HUES48 (cell line): ENCODE measurements around the gene GRM3.

Experiments used
- H3K27ac ChIP-seq: one replicate; pipeline ENCODE4 v1.7.0; 2013; ENCODE audit warnings: low read depth, low read length, inconsistent platforms
- H3K27me3 ChIP-seq: 2 replicates; pipeline ENCODE4 v1.6.1; 2013; ENCODE audit warnings: mild to moderate bottlenecking, low read length; ENCODE audit not compliant: control insufficient read depth, insufficient read depth
- H3K36me3 ChIP-seq: 2 replicates; pipeline ENCODE4 v1.6.1; 2013; ENCODE audit warnings: low read length; ENCODE audit not compliant: control insufficient read depth, insufficient read depth
- H3K4me1 ChIP-seq: 2 replicates; pipeline ENCODE4 v1.6.1; 2013; ENCODE audit warnings: mild to moderate bottlenecking, low read length; ENCODE audit not compliant: control insufficient read depth, insufficient read depth
- H3K4me3 ChIP-seq: 2 replicates; pipeline ENCODE4 v1.5.1; 2013; ENCODE audit warnings: mild to moderate bottlenecking, low read depth, low read length
- H3K9ac ChIP-seq: 2 replicates; pipeline ENCODE4 v1.6.1; 2013; ENCODE audit warnings: mild to moderate bottlenecking, low read depth, low read length, moderate library complexity
- H3K9me3 ChIP-seq: 2 replicates; pipeline ENCODE4 v1.6.1; 2013; ENCODE audit warnings: low read length; ENCODE audit not compliant: control insufficient read depth, insufficient read depth

GRM3 gene

GRCh38 chr7:86837235-86837634 is 193.5 kb downstream of the GRM3 start:
- Histone ChIP-seq H3K27me3 (no peaks in the 10 kb centered on the region), H3K27ac (no peak overlapping the region), H3K9ac (no peak overlapping the region), H3K4me1 (peaks cover 4% of the 10 kb centered on the region; the same call in 1 of the 2 replicates), H3K4me3 (no peak overlapping the region), H3K9me3 (no peaks in the 10 kb centered on the region), H3K36me3 (no peaks in the 10 kb centered on the region)

DNA sequence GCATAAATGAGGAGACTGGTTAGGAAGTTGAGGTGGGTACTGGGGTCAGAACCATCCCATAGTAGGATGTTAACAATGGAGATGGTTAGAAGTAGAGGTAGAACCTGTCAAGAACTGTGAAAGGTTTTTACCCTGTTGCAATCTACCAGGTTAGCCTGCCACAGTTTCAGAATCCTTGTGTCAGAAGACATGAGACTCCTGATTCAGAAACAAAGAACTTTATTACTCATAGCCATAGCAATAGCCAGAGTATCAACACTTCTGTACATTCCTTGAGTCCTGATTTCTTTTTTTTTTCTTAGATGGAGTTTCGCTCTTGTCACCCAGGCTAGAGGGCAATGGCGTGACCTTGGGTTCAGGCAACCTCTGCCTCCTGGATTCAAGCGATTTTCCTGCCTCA is 200.9 kb downstream of the GRM3 start:
- H3K27ac ChIP-seq, result no peak overlapping the region
- no peak overlapping the region for H3K4me3 ChIP-seq
- H3K4me1 ChIP-seq, result peaks cover 4% of the 10 kb centered on the region; the same call in 1 of the 2 replicates
- no peaks in the 10 kb centered on the region for H3K9me3 ChIP-seq
- no peaks in the 10 kb centered on the region for H3K36me3 ChIP-seq
- no peak overlapping the region for H3K9ac ChIP-seq
- no peaks in the 10 kb centered on the region for H3K27me3 ChIP-seq

DNA sequence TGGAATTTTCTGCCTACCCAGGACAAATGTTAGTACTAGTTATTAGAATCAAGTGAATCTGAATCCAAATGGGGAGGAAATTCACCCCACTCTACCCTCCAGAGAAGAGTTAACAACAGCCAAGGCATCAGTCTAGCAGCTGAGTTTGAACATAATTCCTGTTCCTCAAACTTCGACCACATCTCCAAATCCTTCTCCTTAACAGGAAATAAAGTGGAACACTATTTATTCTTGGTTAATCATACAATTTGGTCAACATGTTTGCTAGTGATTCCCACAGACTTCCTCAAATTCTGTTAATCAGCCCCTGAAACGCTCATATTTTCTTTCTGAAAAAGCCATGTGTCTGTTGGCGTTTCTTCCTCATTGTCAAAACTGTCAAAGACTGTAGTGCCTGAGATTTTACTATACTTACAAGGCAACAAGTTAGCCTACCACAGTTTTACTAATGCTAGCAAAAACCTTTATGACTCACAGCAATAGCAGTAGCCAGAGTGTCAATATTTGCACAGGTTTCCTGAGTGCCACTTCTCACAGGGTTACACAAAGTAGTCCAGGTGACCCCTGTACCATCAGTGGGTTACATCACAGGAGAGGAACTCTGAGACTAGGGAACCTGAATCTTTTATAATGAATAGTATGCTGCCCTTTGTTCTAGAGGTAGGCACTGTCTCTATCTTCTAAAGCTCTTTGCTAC is 202.9 kb downstream of the GRM3 start:
- Histone ChIP-seq H3K4me1 (0 out of 2 replicates have a peak, but pooled peaks cover 1% of the 10 kb centered on the region), H3K36me3 (no peaks in the 10 kb centered on the region), H3K27me3 (no peaks in the 10 kb centered on the region), H3K4me3 (no peak overlapping the region), H3K9me3 (no peaks in the 10 kb centered on the region), H3K27ac (peak overlapping the region; percentile 51), H3K9ac (no peak overlapping the region)

GRCh38 chr7:86848226-86848625 is 204.5 kb downstream of the GRM3 start:
- Histone ChIP-seq H3K27ac (no peak overlapping the region), H3K9me3 (no peaks in the 10 kb centered on the region), H3K4me3 (no peak overlapping the region), H3K36me3 (no peaks in the 10 kb centered on the region), H3K27me3 (no peaks in the 10 kb centered on the region), H3K9ac (no peak overlapping the region), H3K4me1 (peaks cover 7% of the 10 kb centered on the region; the same call in 1 of the 2 replicates)

GRCh38 chr7:86851566-86851965 is 207.9 kb downstream of the GRM3 start:
- no peak overlapping the region for H3K4me3 ChIP-seq
- H3K27me3 ChIP-seq, result no peaks in the 10 kb centered on the region
- H3K36me3 ChIP-seq, result no peaks in the 10 kb centered on the region
- H3K27ac ChIP-seq, result no peak overlapping the region
- no peak overlapping the region for H3K9ac ChIP-seq
- peaks cover 7% of the 10 kb centered on the region; the same call in 1 of the 2 replicates for H3K4me1 ChIP-seq
- no peaks in the 10 kb centered on the region for H3K9me3 ChIP-seq

GRCh38 chr7:86863452-86863851 is 219.7 kb downstream of the GRM3 start:
- Histone ChIP-seq H3K9me3 (no peaks in the 10 kb centered on the region), H3K4me1 (peaks cover 11% of the 10 kb centered on the region), H3K36me3 (no peaks in the 10 kb centered on the region), H3K27ac (no peak overlapping the region), H3K27me3 (no peaks in the 10 kb centered on the region), H3K9ac (no peak overlapping the region), H3K4me3 (no peak overlapping the region)

DNA sequence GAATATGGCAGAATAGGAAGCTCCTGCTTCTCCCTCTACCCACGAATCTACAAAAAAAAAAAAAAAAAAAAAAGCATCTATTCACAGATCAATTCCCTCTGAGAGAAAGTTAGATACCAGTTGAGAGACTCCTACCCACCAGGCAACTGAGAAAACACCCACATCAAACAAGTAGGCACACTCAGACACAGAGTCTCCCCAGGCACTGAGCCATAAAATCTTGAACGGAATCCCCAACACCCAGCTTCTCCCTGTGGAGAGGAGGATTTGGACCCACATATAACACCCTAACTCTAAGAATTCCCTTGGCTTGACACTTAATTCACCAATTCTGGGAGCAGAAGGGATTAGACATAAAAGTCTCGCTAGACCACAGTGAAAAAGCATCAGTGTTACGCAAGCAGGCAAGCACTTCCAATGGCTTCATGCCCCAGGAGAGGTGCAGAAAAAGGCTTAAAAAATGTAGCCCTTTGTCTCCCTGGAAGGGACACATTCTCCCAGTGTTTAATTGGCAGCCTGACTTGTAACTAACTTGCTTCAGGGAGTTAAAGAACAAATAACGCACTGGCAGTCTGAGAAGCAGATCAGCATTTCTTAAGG is 223.6 kb downstream of the GRM3 start:
- Histone ChIP-seq H3K27ac (peak overlapping the region; percentile 1), H3K27me3 (no peaks in the 10 kb centered on the region), H3K4me3 (no peak overlapping the region), H3K9me3 (no peaks in the 10 kb centered on the region), H3K9ac (no peak overlapping the region), H3K36me3 (no peaks in the 10 kb centered on the region), H3K4me1 (peaks cover 17% of the 10 kb centered on the region)

DNA sequence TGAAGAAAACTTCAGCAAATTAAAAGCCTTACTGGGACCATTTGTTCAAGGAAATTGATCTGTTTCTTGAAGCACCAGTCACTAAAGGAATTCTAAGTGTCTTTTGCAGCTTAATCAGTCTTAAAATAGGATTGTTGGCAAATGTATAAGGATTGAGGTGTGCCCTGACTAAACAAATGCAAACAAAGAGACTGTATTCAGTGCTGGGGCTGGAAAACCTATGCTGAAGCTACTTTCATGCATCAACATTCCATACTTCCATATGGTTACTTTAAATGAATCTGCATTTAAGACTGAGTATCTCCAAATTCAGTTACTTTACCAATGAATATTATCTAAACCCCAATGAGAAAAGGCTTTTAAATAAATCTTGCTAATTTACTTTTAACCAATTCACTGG is 232.4 kb downstream of the GRM3 start:
- no peak overlapping the region for H3K4me3 ChIP-seq
- H3K27ac ChIP-seq, result no peak overlapping the region
- H3K4me1 ChIP-seq, result no peaks in the 10 kb centered on the region
- no peak overlapping the region for H3K9ac ChIP-seq
- H3K27me3 ChIP-seq, result no peaks in the 10 kb centered on the region
- H3K36me3 ChIP-seq, result peaks cover 4% of the 10 kb centered on the region; the same call in 1 of the 2 replicates
- H3K9me3 ChIP-seq, result no peaks in the 10 kb centered on the region

DNA sequence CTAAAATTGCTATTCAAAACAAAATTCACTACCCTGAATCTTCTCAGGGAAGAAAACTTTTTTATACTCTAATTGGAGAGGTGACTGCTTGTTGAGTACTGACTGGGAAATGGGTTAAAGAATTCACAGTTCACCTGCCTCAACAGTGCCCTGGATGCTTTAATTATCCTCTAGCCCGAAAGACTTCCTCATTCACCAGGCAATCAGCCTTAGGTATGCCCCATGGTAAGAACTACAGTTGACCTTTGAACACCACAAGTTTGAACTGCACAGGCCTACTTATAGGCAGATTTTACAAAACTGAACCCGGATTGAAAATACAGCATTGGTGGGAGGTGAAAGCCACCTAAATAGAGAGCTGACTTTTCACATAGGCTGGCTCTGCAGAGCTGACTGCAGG is 240.4 kb downstream of the GRM3 start:
- no peak overlapping the region for H3K27ac ChIP-seq
- H3K4me1 ChIP-seq, result no peaks in the 10 kb centered on the region
- H3K9ac ChIP-seq, result no peak overlapping the region
- H3K9me3 ChIP-seq, result no peaks in the 10 kb centered on the region
- H3K27me3 ChIP-seq, result no peaks in the 10 kb centered on the region
- H3K4me3 ChIP-seq, result no peak overlapping the region
- peaks cover 10% of the 10 kb centered on the region for H3K36me3 ChIP-seq

DNA sequence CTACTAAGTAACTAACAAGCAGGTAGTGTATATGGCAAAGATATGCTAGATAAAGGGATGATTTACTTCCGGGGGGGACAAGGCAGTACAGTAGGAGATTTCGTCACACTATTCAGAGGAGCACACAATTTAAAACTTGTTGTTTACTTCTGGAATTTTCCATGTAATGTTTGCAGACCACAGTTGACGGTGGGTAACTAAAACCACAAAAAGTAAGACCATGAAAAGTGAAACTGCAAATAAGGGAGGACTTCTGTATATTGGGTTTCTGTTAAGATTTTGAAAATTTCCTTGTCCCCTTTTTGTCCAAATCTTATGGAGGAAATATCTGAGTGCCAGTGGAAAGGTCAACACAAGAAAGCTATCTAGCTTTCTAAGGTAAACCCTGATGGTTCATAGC is 245.8 kb downstream of the GRM3 start:
- Histone ChIP-seq H3K9me3 (no peaks in the 10 kb centered on the region), H3K36me3 (peaks cover 49% of the 10 kb centered on the region), H3K4me1 (no peaks in the 10 kb centered on the region), H3K4me3 (no peak overlapping the region), H3K27ac (no peak overlapping the region), H3K9ac (no peak overlapping the region), H3K27me3 (no peaks in the 10 kb centered on the region)

- H3K4me3 ChIP-seq, result no peak overlapping the region
- H3K9me3 ChIP-seq, result no peaks in the 10 kb centered on the region
- H3K27me3 ChIP-seq, result no peaks in the 10 kb centered on the region
- no peak overlapping the region for H3K27ac ChIP-seq
- H3K36me3 ChIP-seq, result peaks cover 49% of the 10 kb centered on the region
- H3K9ac ChIP-seq, result no peak overlapping the region
- no peaks in the 10 kb centered on the region for H3K4me1 ChIP-seq
Observed at GRCh38 chr7:86898171-86898570, 254.5 kb downstream of the GRM3 start.
